RWPE2 (cell line): Measurements from ENCODE around the gene AOPEP.

ENCODE experiments used
- ATAC-seq: fragments of 200-7000 bp; cut with Tn5 transposase; 3 replicates; pipeline ENCODE4 v1.9.1; 2021; ENCODE audit warnings: low read depth
- DNase-seq: peaks from one replicate; pipeline ENCODE4 v3.0.0-alpha.2; 2020; ENCODE audit warnings: low spot score
- H3K27ac ChIP-seq: fragments of 450-650 bp; 2 replicates; pipeline ENCODE4 v1.5.1; 2017; ENCODE audit warnings: mild to moderate bottlenecking; ENCODE audit not compliant: poor library complexity, severe bottlenecking
- H3K27me3 ChIP-seq: fragments of 250-450 bp; sonication (Bioruptor Pico); 2 replicates; pipeline ENCODE4 v1.5.1; 2021; ENCODE audit warnings: mild to moderate bottlenecking, moderate library complexity; ENCODE audit not compliant: insufficient read depth, poor library complexity, severe bottlenecking
- H3K36me3 ChIP-seq: fragments of 250-450 bp; sonication (Bioruptor Pico); 2 replicates; pipeline ENCODE4 v1.5.1; 2020; ENCODE audit warnings: low read depth, mild to moderate bottlenecking, moderate library complexity
- H3K4me1 ChIP-seq: fragments of 250-450 bp; sonication (Bioruptor Pico); 2 replicates; pipeline ENCODE4 v1.5.1; 2021; ENCODE audit warnings: mild to moderate bottlenecking, moderate library complexity; ENCODE audit not compliant: insufficient read depth, poor library complexity, severe bottlenecking
- H3K4me3 ChIP-seq: fragments of 250-450 bp; sonication (Bioruptor Pico); 2 replicates; pipeline ENCODE4 v1.5.1; 2021; ENCODE audit warnings: mild to moderate bottlenecking, moderate library complexity; ENCODE audit not compliant: severe bottlenecking
- H3K9me3 ChIP-seq: fragments of 250-450 bp; sonication (Bioruptor Pico); 2 replicates; pipeline ENCODE4 v1.5.1; 2021; ENCODE audit warnings: mild to moderate bottlenecking, moderate library complexity; ENCODE audit not compliant: severe bottlenecking
- CTCF ChIP-seq: fragments of 450-650 bp; IDR thresholded peaks from one replicate; pipeline ENCODE4 v1.5.1; 2017; ENCODE audit warnings: mild to moderate bottlenecking, moderate library complexity; ENCODE audit not compliant: poor library complexity, severe bottlenecking

The AOPEP gene

GRCh38 chr9:94900222-94901018 is 173.9 kb downstream of the AOPEP start:
- peaks cover 34% of the 10 kb centered on the region for H3K4me1 ChIP-seq
- no peaks in the 10 kb centered on the region for H3K36me3 ChIP-seq
- TF ChIP-seq CTCF: no peak
- peak overlapping the region; percentile 89 for H3K27ac ChIP-seq
- no peaks in the 10 kb centered on the region for H3K27me3 ChIP-seq
- no peaks in the 10 kb centered on the region for H3K9me3 ChIP-seq
- H3K4me3 ChIP-seq: no peak overlapping the region
- ATAC-seq: peak; percentile 78
- DNase-seq: no peak

GRCh38 chr9:94901019-94901363 is 174.5 kb downstream of the AOPEP start:
- peak; percentile 71 for ATAC-seq
- Histone ChIP-seq H3K9me3 (no peaks in the 10 kb centered on the region), H3K4me3 (no peak overlapping the region), H3K4me1 (peaks cover 34% of the 10 kb centered on the region), H3K27ac (peak overlapping the region; percentile 89), H3K27me3 (no peaks in the 10 kb centered on the region), H3K36me3 (no peaks in the 10 kb centered on the region)
- DNase-seq: no peak
- TF ChIP-seq CTCF: no peak

GRCh38 chr9:94903961-94904421 is 177.5 kb downstream of the AOPEP start:
- H3K27me3 ChIP-seq: no peaks in the 10 kb centered on the region
- H3K36me3 ChIP-seq: no peaks in the 10 kb centered on the region
- no peak for TF ChIP-seq CTCF
- H3K4me1 ChIP-seq: peaks cover 34% of the 10 kb centered on the region
- no peak overlapping the region for H3K27ac ChIP-seq
- H3K4me3 ChIP-seq: no peak overlapping the region
- DNase-seq (no peak), ATAC-seq (no peak)
- no peaks in the 10 kb centered on the region for H3K9me3 ChIP-seq

- Histone ChIP-seq H3K27me3 (no peaks in the 10 kb centered on the region), H3K9me3 (no peaks in the 10 kb centered on the region), H3K4me3 (no peak overlapping the region), H3K27ac (no peak overlapping the region), H3K36me3 (no peaks in the 10 kb centered on the region), H3K4me1 (peaks cover 29% of the 10 kb centered on the region)
- no peak for DNase-seq
- no peak for ATAC-seq
- no peak for TF ChIP-seq CTCF
Measured at GRCh38 chr9:94904806-94905205, 178.3 kb downstream of the AOPEP start.

GRCh38 chr9:94905606-94906005 is 179.1 kb downstream of the AOPEP start:
- peaks cover 21% of the 10 kb centered on the region for H3K4me1 ChIP-seq

More at GRCh38 chr9:94905606-94906005, 179.1 kb downstream of the AOPEP start:
- no peaks in the 10 kb centered on the region for H3K36me3 ChIP-seq
- H3K4me3 ChIP-seq: no peak overlapping the region
- DNase-seq (no peak), ATAC-seq (no peak)
- TF ChIP-seq CTCF: no peak
- no peak overlapping the region for H3K27ac ChIP-seq
- no peaks in the 10 kb centered on the region for H3K27me3 ChIP-seq
- H3K9me3 ChIP-seq: no peaks in the 10 kb centered on the region
